GM08714 (cell line): Measurements from ENCODE around the gene RAPGEF1.
A peak's percentile ranks its signal among the peaks of the same experiment; 100 is the strongest.

Source experiments
- H3K4me3 ChIP-seq: fragments of 200-500 bp; sonication (Bioruptor generic); 2 replicates; pipeline ENCODE4 v1.5.1; 2014; ENCODE audit warnings: mild to moderate bottlenecking, low read length, inconsistent platforms
- ZNF274 ChIP-seq: IDR thresholded peaks from 2 replicates; pipeline ENCODE4 v1.6.1; 2012; ENCODE audit warnings: mild to moderate bottlenecking, low read depth, low read length

The RAPGEF1 gene

DNA sequence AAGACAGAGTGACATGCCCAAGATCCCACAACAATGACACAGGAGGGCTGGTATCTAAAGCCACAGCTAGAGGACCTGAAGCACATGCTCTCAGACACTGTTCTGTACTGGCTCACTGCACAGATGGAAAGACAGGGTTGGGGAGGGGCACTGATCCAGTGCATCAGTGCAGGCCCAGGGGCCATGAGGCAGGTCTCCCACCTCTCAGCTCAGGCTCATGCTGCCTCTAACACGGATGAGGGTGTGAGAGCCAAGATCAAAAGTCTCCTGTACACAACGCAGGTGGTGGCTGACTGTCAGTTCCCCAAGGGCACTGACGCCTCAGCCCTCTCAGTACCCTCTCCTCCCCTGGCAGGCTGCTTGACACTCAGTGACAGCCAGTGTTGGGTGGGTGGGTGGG is 10.9 kb downstream of the RAPGEF1 start:
- peak overlapping the region; percentile 63 for H3K4me3 ChIP-seq
- no peak for TF ChIP-seq ZNF274

DNA sequence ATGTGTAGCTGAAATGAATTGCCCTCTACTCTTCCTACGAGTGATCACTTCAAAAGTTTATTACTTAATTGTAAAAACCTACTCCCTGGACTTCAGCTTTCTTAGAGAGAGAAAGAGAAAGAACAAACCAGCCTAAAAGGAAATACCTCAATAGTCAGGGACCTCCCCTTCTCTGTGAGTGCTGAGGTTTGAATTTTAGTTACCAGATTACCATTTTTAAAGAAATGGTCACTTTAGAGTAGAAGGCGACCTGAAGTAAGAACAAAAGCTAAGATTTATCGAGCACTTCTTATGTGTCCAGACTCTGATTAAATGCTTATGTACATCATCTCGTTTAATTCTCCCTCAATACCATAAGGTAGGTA is 11.3 kb downstream of the RAPGEF1 start:
- TF ChIP-seq ZNF274, result no peak
- H3K4me3 ChIP-seq, result peak overlapping the region; percentile 63

DNA sequence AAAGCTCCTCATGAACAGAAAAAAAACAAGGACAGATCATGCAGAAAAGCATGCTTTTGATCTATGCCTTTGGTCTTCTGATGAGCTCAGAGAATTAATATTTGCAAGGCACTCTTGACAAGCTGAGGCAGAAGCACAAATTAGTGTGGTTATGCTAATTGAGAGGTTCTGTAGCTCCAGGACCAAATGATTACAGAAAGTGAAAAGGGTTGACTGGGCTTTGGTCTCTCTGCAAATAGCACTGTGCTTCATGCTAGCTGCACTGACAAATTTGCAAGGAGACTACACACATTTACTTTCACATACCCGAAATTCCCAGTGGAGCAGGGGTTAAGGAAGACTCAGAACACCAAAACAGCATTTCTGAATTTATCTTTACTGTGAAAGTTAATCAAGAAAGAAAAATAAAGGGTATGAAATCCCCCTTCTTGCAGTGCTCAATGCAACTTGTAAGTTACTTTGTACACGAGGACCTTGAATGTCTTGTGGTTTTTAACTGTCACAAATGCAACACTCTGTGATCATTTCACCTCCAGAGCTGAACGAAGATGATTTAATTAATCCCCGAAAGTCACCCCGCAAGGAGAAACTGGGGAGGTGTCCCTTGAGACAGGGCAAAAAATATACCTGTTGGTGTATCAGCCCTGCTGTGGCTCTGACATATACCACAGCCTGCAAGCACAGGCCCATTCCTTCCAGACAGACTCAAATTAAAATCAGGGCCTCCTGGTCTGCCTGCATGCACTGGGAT is 11.9 kb downstream of the RAPGEF1 start:
- peak overlapping the region; percentile 63; the same call in 1 of the 2 replicates for H3K4me3 ChIP-seq
- no peak for TF ChIP-seq ZNF274

DNA sequence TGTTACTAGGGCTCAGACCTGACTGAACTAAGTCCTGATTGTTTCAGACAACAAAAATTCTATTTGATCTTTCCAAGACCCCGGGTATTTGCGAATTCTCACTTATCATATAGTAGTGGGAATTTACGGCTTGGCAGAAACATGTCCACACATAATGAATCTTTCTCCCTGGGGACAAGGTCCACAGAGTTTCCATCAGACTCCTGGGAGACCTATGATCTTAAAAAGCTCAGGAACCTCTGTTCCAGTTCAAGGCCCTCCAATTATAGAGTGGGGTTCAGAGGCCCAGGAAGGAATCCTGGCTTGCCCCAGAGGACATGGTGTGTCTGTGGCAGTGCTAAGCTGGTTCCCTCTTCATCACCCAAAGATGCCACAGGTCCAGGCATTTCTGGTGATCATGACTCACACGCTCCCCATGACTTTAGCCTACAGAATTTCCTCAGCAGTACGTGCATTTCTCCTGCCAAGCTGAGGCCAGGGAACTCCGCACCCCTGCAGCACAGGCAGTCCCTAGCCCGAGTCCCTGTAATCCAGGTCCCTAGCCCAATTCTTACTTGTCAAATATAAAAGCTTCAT is 12.6 kb downstream of the RAPGEF1 start:
- peak overlapping the region; percentile 49; the same call in 1 of the 2 replicates for H3K4me3 ChIP-seq

DNA sequence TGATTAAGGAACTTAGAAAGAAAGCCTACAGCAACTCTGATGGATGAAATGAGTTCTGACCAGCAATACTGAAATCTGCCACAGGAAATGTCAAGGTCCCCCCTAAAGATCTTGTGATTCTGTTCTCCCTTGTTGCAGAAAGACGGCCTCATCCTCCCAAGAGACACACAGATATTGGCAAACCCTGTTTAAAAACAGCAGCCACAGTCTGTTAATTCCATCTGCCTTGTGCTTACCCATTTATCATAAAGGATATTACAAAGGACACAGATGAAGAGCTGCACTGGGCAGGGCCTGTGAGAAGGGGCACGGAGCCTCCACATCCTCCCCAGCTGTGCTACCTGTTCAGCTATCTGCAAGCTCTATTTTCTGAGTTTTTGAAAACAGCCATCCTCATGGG is 15.2 kb downstream of the RAPGEF1 start:
- no peak for TF ChIP-seq ZNF274
- H3K4me3 ChIP-seq, result peak overlapping the region; percentile 15; the same call in 1 of the 2 replicates

More for the DNA sequence above, 12.6 kb downstream of the RAPGEF1 start:
- no peak for TF ChIP-seq ZNF274

DNA sequence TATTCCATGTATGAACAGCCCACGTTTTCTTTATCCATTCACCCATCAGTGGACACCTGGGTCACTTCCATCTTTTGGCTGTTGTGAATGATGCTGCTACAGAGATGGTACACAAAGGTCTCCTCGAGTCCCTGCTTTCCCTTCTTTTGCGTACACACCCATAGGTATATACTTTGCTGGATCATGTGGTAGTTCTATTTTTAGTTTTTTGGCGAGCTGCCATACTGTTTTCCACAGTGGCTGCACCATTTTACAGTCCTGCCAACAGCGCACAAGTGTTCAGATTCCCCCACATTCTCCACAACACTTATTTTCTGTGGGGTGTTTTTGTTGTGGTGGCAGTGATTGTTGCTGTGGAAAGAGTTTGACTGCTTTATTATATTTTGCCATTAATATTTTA is 16.2 kb downstream of the RAPGEF1 start:
- no peak overlapping the region for H3K4me3 ChIP-seq
- TF ChIP-seq ZNF274, result no peak

DNA sequence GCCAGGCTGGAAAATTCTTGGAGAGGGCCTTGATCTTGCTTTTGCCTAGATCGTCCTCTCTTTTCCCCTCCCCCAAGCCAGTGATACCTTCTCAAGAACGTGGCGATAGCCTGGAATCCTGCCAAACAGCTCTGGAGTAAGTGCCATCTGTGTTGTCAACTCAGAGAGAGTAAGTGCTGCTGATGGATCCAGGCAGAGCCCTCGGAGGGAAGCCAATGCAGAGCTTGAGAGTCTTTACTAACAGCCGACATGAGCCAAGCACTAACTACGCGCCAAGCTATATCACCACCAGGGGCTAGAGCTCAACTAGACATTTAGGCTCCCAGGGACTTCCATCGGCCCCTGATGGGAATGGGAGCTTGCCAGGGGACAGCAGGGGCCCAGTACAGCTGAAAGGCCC is 17.6 kb downstream of the RAPGEF1 start:
- TF ChIP-seq ZNF274, result no peak
- H3K4me3 ChIP-seq, result no peak overlapping the region

DNA sequence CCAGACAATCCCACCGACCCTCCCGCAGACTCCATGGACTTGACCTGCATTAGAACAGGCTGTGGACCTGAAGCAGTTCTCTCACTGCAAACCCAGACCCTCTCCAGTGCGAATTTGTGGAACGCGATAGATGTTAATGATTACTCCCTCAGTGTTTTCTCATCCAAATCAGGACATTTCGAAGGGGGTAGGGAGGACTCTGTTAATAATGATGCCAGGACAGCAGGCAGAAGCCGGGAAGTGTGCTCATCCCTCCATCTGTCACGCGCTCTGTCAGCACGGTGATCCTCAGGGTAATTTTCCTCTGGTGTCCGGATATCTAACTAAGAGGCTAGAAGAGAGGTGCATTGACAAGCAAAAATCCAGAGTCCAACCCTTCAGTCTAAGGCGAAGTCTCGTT is 18.8 kb downstream of the RAPGEF1 start:
- no peak overlapping the region for H3K4me3 ChIP-seq
- no peak for TF ChIP-seq ZNF274

DNA sequence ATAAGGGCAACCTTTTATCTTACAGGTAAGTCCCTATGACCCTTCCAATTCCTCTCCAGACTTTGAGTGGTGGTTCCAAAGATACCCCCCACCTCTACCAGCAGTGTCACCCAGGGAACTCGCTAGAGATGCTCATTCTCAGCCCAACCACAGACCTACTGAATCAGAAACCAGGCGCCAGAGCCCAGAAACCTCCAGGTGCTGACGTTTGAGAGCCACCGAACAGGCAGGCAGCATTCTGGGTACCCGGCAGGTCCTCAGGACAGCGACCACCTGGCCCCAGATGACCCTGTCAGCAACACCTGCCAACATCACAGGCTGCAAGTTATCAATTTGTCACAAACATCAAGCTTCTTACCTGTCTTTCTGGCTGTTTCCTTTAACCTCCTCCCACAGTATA is 19.5 kb downstream of the RAPGEF1 start:
- H3K4me3 ChIP-seq, result no peak overlapping the region
- TF ChIP-seq ZNF274, result no peak

DNA sequence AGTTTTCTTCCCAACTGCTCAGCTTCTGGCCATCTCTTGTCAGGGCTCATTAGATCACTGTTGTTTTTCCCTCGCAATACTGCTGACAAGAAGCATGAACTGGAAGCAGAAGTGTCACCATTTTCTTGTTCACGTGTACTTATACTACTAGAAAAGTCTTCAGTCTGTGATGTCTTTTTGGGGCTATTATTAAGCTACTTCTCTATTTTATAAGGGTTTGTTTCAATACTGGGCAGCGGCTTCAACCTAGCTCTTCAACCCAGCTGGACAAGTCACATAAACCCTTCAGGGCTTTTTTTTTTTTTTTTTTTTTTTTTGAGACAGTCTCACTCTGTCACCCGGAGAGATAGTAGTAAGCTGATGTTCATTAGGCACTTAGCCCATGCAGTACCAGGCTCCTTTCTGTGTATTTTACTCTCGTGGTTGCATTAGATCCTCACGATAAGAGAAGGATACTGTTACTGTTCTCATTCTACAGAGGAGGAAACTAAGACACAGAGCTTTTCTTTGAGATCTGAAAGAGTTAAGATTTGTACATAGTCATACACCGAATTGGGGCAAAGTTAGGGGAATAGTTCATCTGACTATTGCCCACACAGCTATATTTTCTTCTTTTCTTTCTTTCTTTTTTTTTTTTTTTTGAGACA is 20.5 kb downstream of the RAPGEF1 start:
- H3K4me3 ChIP-seq, result no peak overlapping the region
- TF ChIP-seq ZNF274, result no peak

DNA sequence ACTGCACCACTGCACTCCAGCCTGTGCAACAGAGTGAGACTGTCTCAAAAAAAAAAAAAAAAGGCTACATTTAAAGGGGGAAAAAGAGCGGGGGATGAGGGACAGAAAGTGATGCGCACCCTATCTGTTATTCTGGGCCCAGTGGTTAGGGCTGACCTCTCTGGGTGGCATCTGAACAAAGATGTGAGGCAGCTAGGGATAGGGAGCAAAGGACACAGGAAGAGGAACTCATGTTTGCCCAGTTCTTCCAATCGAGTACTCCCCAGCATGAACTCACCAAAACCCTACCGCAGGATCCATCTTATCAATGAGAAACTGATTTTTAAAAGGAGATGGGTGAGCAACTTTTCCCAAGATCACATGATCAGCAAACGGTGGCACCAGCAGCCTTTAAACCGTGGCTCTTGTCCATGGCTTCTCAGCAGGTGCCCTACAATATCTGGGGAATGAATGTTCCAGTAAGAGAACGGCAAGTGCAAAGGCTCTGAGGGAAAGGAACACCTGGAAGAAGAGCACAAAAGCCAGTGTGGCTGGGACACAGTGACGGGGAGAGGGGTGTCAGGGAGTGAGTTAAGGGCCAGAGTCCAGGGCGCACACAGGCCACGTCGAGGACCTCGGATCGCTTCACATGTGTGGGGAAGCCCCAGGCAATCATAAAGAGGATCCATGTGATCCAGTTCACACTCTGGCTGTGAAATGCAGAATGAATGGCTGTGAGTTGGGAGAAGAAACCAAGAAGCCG is 22.0 kb downstream of the RAPGEF1 start:
- TF ChIP-seq ZNF274, result no peak
- H3K4me3 ChIP-seq, result no peak overlapping the region

DNA sequence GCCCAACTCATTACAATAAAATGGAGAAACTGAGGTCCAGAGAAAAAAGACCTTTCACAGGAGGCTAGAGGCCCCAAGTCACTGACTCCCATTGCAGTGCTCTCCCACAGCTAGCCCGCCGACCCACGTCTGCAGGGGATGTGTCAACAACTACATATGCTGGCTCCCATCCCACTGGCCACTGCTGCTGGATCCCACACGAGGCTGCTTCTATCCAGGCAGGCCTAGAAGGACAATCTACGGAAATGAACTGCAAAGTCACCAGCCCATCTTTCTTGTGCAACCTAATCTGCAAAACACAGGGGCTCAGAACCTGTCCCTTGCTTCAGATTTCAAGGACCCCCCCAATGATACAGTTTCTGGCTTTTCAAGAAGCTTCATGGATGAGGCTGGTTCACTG is 24.0 kb downstream of the RAPGEF1 start:
- H3K4me3 ChIP-seq, result no peak overlapping the region
- TF ChIP-seq ZNF274, result no peak

DNA sequence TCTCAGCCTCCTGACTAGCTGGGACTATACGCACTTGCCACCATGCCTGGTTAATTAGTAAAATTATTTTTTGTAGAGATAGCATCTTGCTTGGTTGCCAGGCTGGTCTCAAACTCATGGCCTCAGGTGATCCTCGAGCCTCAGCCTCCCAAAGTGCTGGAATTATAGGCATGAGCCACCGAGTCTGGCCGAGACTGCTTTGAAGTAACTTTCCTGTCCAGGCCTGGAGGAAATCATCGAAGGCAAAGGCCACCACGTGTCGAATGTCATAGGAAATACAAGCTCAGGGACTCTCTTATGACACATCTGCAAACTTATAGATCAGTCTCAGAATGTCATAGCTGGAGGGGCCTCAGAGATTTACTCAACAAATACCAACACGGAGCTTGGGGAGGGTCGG is 25.1 kb downstream of the RAPGEF1 start:
- no peak overlapping the region for H3K4me3 ChIP-seq
- TF ChIP-seq ZNF274, result no peak

DNA sequence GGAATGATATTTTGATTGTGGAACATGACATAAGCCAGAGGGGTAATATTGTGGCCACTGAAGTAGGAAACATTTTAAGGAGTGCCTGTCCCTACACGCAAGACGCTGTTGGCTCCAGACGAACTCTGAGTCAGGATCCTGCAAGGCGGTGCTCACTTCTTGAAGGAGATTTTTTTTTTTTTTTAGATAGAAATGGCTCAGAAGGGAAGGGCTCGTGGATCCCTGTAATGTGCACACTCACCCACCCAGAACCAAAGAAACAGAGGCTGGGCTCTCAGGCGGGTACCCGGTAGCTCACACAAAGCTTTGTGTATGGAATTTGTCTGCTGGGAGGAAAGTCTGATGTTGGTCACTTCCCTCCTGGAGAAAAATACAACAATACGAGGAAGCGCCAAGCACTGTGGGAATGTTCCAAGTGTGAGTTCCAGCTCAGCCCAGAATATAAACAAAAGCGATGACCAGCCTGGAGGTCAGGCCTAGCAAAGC is 25.7 kb downstream of the RAPGEF1 start:
- H3K4me3 ChIP-seq, result no peak overlapping the region
- TF ChIP-seq ZNF274, result no peak
